ENCODE data around the gene MAST4.

Gene MAST4

GRCh38 chr5:66888613-66889012 lies 292.4 kb downstream of the MAST4 start:
- in situ Hi-C loops (cut with HindIII; ENCODE audit: low sequenced_read_pairs): no loop called here
- TF ChIP-seq CTCF (IDR thresholded peaks at IDR 0.05; ENCODE audit: low read depth, low read length, missing control alignments): no peak
- H3K4me3 ChIP-seq (ENCODE audit: low read depth, low read length): no peak overlapping the region
- no peak for DNase-seq (ENCODE audit: low read depth)

- TF ChIP-seq CTCF (IDR thresholded peaks at IDR 0.05; ENCODE audit: low read depth, low read length, missing control alignments): no peak
- in situ Hi-C loops (cut with HindIII; ENCODE audit: low sequenced_read_pairs): no loop called here
- no peak for DNase-seq (ENCODE audit: low read depth)
- H3K4me3 ChIP-seq (ENCODE audit: low read depth, low read length): no peak overlapping the region
Measured at GRCh38 chr5:66889056-66889455, 292.9 kb downstream of the MAST4 start.

GRCh38 chr5:66889524-66889923 lies 293.3 kb downstream of the MAST4 start:
- DNase-seq (ENCODE audit: low read depth): no peak
- no peak for TF ChIP-seq CTCF (IDR thresholded peaks at IDR 0.05; ENCODE audit: low read depth, low read length, missing control alignments)
- in situ Hi-C loops (cut with HindIII; ENCODE audit: low sequenced_read_pairs): no loop called here
- no peak overlapping the region for H3K4me3 ChIP-seq (ENCODE audit: low read depth, low read length)

GRCh38 chr5:66891184-66891925 lies 295.2 kb downstream of the MAST4 start:
- DNase-seq (ENCODE audit: low read depth): no peak
- TF ChIP-seq CTCF (IDR thresholded peaks at IDR 0.05; ENCODE audit: low read depth, low read length, missing control alignments): no peak
- no peak overlapping the region for H3K4me3 ChIP-seq (ENCODE audit: low read depth, low read length)
- in situ Hi-C loops (cut with HindIII; ENCODE audit: low sequenced_read_pairs): no loop called here

DNA sequence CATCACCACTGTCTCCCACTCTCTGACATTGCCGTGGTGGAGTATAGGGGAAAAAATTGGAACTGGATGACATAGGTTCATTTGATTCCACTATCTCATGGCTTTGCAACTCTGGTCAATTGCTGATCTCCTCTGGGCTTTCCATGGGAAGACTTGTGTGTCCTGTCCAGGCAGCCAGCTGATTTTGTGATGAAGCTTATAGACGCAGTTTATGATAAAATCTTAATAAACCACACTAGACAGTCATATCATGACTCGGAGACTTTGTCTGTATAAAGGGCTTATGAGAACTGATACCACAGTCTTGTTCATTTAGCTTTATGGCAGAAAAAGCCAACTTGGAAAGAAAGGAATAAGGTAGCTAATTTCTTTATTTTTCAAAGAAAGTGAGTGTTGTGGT lies 296.5 kb downstream of the MAST4 start:
- in situ Hi-C loops (cut with HindIII; ENCODE audit: low sequenced_read_pairs): no loop called here
- TF ChIP-seq CTCF (IDR thresholded peaks at IDR 0.05; ENCODE audit: low read depth, low read length, missing control alignments): no peak
- no peak for DNase-seq (ENCODE audit: low read depth)
- H3K4me3 ChIP-seq (ENCODE audit: low read depth, low read length): no peak overlapping the region

DNA sequence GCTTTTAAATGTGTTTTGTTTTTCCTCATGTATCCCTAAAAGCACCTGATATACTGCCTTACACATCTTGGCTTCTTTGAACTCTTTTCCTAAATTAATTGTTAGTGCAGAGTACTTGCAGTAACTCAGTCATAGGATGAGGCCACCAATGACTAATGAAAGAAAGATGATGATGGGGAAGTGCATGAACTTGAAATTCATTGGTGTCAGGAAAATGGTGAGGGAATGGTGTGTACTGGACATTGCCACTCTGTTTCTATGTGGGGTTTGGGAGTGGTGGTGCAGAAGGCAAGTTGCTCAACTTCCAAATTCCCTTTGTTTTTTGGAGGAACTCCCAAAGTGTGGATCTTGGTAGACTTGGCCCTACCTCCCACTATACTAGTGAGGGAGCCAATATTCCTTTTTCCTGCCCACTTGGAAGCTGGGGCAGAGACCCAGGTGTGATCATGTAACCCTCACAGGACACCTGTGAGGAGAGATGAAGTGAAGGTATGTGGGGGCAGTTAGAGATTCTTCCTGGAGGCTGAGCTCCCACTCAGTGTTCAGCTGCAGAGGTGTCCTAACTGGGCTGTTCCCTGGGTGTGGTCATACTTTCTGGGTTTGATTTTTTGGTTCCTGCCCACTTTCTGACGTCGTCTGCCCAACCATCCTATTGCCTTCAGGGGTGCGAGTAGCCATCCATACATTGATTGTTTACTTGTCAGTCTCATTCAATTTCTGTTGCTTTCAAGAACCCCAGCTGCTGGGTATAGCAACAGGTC lies 298.5 kb downstream of the MAST4 start:
- in situ Hi-C loops (cut with HindIII; ENCODE audit: low sequenced_read_pairs): no loop called here
- no peak for TF ChIP-seq CTCF (IDR thresholded peaks at IDR 0.05; ENCODE audit: low read depth, low read length, missing control alignments)
- no peak for DNase-seq (ENCODE audit: low read depth)
- H3K4me3 ChIP-seq (ENCODE audit: low read depth, low read length): no peak overlapping the region
